Activated naive CD4-positive, alpha-beta T cell treated with anti-CD3 and anti-CD28 coated beads, Interleukin-2, amount 50 U/mL, for 16 hours (primary cell): ENCODE results near the gene LRP1.

Experiments used
- DNase-seq: peaks from one replicate; pipeline ENCODE4 v3.0.0-alpha.2; 2020

LRP1 gene

DNA sequence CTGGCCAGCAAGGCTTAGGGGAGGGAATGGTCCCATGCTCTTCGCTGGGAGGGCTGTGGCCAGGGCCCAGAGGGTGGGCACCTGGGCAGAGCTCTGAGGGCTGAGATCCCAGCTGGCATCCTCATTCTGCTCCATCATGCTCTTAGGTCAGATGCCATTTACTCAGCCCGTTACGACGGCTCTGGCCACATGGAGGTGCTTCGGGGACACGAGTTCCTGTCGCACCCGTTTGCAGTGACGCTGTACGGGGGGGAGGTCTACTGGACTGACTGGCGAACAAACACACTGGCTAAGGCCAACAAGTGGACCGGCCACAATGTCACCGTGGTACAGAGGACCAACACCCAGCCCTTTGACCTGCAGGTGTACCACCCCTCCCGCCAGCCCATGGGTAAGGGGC is 49.9 kb downstream of the LRP1 start:
- DNase-seq = no peak

DNA sequence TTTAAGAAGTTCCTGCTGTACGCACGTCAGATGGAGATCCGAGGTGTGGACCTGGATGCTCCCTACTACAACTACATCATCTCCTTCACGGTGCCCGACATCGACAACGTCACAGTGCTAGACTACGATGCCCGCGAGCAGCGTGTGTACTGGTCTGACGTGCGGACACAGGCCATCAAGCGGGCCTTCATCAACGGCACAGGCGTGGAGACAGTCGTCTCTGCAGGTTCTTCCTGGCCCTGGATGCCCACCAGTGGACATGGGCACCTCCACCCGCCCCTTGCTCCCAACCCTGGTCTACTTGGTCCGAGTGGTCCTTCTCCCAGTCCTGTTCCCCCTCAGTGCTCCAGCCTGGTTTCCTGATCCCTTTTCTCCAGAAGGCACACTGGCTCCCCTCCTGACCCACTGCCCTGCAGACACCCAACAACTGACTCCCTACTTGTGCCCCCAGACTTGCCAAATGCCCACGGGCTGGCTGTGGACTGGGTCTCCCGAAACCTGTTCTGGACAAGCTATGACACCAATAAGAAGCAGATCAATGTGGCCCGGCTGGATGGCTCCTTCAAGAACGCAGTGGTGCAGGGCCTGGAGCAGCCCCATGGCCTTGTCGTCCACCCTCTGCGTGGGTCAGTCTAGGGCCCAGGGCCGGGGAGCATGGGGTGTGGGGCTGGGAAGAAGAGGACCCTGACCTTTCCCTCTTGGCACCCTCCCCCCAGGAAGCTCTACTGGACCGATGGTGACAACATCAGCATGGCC is 51.2 kb downstream of the LRP1 start:
- DNase-seq = no peak

DNA sequence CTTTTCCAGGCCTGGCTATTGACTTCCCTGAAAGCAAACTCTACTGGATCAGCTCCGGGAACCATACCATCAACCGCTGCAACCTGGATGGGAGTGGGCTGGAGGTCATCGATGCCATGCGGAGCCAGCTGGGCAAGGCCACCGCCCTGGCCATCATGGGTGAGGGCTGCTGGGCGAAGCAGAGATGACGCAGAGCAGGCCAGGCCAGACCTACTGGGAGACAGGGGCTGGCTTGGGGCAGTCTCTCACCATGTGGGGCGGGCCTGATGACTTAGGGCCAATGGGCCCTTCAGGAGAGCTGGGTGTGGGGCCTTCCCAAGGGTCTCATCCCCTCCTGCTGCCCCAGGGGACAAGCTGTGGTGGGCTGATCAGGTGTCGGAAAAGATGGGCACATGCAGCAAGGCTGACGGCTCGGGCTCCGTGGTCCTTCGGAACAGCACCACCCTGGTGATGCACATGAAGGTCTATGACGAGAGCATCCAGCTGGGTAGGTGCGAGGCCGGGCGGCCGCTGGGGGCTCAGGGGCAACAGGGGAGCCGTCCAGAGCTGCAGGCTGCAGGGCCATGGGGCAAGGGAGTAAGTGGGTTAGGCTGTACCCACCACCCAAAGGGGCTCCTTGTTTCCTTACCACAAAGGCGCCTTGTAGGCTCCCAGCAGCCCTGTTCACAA is 52.2 kb downstream of the LRP1 start:
- DNase-seq = no peak

DNA sequence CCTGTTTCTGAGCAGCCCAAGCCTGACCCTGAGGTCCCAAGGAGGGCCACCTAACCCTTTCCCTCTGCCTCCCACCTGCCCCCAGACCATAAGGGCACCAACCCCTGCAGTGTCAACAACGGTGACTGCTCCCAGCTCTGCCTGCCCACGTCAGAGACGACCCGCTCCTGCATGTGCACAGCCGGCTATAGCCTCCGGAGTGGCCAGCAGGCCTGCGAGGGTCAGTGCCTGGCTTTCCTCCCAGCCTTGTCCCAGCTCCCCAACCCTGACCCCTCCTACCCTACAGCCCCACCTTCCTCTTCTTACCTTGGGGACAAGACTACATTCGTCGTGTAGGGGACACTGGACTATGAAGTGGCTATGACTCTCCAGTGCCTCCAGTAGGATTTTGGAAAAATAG is 52.8 kb downstream of the LRP1 start:
- DNase-seq = no peak

DNA sequence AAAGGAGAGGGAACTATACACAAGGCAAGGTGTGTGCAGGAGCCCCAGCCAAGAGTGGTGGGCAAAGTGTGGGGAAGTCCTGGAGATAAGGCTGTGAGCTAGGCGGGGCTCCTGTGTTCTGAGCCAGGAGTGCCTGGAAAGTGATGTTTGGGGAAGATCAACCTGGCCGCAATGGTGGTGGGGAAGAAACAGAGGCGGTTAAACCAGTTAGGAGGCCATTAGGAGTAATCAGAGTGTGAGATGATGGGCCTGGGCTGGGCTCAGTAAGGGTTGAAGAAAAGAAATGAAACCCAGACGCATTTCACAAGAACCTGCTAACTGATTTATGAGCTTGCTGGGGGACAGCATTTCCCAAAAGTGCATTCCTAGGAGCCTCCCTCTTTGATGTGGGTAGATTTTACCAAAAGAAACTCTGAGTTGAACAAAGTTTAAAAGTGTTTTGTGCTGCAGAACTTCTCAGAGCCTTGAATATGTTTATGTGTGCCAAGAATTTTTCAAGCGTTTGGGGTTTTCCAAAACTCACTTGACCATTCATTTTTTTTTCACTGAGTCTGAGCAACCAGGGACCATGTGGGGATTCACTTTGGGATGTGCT is 53.4 kb downstream of the LRP1 start:
- no peak for DNase-seq

DNA sequence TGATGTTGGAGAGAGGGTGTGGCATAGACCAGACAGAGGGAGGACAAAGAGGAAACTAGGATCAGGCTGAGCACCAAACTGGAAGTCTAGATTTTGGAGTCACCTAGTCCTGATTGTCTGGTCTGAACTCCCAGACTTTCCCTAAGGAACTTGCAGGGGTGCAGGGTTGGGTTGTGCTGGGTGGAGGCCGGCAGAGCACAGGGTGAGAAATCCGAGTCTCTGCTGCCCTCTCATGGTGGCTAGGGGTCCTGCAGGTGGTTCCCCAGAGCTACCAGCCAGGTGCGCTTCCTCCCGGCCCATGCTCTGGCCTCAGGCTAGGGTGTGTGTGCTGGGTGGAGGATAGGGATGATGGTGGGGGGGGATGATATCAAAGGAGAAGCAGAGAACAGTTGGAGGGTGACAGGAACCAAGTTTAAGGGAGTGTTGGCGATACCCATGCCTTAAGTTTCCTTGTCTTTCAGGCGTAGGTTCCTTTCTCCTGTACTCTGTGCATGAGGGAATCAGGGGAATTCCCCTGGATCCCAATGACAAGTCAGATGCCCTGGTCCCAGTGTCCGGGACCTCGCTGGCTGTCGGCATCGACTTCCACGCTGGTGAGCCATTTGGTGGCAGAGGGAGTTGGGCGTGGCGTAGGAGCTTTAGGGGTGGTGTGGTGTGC is 54.8 kb downstream of the LRP1 start:
- peak; percentile 83 for DNase-seq

DNA sequence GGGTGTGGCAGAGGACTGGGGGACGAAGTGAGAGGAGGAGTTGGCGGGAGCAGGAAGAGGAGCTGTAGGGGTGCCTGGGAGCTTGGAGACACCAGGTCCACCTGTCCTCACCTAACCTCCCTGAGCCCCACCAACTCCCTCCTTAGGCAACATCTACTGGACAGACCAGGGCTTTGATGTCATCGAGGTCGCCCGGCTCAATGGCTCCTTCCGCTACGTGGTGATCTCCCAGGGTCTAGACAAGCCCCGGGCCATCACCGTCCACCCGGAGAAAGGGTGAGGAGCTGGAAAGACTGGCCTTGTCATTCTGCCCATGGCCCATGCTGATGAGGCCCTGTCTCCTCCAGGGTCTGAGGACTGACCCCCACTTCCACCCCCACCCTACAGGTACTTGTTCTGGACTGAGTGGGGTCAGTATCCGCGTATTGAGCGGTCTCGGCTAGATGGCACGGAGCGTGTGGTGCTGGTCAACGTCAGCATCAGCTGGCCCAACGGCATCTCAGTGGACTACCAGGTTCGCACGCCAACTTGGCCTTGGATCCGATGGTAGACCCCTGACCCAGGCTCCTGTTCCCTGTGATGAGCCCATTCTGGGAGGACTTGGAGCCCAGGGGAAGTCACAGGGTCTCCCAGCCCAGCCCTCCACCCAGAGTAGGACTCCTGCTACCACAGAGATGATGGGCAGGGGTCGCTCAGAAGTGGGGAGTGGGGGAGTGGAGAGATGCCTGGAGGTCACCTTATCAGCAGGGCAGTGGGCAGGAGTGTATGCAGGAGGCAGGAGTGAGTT is 55.8 kb downstream of the LRP1 start:
- DNase-seq = no peak

DNA sequence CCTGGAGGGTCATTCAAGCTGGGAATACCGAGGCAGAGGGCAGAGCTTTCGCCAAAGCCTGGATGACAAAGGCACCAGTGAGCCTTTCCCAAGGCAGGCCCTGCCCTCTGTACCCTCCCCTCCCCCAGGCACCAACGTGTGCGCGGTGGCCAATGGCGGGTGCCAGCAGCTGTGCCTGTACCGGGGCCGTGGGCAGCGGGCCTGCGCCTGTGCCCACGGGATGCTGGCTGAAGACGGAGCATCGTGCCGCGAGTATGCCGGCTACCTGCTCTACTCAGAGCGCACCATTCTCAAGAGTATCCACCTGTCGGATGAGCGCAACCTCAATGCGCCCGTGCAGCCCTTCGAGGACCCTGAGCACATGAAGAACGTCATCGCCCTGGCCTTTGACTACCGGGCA is 57.1 kb downstream of the LRP1 start:
- DNase-seq = no peak

DNA sequence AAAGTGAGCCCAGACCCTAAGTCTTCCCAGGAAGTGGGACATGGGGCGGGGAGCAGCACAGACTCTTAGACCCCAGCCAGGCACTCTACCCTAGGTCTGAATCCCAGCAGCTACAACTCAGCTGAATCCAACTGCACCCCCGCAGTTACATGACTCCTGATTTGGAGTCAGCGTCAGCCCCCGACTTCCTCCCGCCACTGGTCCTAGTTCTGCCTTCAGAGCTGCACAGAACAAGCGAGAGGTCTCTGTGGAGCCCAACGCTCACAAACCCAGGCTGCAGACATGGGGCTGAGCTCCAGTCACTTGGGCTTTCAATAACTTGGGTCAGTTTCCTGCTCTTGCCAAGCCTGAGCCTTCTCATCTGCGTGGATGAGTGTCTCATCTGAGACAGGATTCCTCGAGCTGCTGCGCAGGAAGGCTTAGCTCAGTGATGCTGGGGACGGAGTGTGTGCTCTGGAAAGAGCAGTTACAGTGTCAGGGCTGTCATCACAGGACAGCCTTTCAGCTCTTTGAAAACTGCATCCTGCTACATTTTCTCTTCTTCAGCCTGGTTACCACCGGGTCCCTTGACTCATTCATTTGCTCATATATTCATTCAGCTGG is 57.7 kb downstream of the LRP1 start:
- DNase-seq = no peak

DNA sequence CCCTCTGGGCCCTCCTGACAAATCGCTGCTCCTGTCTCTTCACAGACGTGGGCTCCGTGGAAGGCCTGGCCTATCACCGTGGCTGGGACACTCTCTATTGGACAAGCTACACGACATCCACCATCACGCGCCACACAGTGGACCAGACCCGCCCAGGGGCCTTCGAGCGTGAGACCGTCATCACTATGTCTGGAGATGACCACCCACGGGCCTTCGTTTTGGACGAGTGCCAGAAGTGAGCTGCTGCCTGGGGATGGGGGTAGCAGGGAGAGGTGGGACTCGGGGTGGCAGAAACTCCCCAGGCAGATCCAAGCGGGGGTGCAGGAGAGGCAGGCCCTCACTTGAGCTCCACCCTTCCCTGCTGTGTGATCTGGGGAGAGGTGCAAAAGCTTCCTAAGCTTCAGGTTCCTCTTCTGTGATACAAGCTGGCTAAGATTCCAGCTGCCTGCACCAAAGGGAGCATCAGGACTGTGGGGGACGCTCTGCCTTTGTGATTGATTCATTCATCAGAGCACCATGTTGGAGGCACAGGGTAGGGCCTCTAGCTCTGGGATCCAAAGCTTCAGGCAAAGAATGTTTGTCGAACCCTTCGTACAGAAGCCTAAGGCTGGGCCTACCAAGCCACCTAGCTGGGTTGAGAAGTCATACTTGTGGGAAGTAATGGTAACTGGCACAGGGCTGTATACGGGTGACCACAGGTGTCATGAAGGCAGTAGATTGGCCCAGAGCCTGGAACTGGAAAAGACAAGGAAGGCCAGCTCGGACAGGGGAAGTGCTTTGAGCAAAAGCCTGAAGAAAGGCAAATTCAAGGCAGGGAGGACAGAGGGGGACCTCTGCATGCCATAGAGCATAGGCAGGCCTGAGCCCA is 59.2 kb downstream of the LRP1 start:
- DNase-seq = no peak

DNA sequence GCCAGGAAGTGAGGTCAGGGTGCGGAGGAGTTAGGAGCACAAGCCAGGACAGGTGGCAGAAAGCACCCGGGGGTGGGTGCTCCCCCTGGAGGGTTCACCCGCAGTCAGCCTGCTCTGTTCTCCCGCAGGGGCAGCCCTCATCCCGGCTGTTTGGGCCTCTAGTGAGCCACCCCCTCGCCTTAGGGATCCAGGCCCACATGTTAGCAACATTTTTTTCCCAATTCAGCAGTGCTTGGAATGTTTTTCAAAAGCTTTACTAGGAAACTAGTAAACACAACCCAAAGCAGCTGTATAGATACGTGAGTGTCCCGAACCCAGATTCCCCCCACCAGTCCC is 59.8 kb downstream of the LRP1 start:
- no peak for DNase-seq

DNA sequence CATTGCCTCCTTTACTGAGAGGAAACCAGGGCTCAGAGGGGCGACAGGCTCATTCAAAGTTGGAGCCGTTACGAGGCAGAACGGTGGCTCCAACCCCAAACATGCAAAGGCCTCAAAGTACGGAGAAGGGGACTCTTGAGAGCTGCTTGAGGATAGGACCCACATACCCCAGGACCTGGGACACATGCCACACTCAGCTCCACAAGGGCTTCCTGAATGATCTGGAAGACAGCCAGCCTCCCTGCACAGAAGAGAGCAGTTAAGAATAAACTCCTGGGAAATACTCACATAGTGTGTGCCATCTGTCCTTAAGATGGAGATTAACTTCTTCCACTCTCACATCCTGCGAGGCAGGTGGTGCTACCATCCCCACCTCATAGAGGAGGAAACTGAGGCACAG is 61.8 kb downstream of the LRP1 start:
- no peak for DNase-seq

DNA sequence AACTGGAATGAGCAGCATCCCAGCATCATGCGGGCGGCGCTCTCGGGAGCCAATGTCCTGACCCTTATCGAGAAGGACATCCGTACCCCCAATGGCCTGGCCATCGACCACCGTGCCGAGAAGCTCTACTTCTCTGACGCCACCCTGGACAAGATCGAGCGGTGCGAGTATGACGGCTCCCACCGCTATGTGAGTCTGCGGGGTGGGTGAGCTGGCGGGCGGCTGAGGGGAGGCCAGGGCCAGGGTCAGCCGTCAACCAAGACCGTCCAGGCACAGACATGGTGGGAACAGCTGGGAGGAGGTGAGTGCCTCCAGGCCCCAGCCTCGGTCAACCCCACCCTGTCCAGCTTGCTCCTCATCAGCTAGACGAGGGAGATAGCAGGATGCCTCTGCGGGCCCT is 62.5 kb downstream of the LRP1 start:
- no peak for DNase-seq

DNA sequence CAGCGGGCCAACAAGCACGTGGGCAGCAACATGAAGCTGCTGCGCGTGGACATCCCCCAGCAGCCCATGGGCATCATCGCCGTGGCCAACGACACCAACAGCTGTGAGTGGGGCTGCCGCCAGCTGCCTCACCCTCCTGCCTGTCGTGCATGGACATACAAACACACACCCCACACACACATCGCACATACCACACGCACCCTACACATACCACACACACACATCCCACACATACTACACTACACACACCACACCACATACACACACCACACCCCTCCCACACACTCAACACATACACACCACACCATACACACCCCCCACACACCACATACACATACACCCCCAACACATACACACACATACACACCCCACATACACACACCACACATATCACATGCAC is 63.1 kb downstream of the LRP1 start:
- no peak for DNase-seq

DNA sequence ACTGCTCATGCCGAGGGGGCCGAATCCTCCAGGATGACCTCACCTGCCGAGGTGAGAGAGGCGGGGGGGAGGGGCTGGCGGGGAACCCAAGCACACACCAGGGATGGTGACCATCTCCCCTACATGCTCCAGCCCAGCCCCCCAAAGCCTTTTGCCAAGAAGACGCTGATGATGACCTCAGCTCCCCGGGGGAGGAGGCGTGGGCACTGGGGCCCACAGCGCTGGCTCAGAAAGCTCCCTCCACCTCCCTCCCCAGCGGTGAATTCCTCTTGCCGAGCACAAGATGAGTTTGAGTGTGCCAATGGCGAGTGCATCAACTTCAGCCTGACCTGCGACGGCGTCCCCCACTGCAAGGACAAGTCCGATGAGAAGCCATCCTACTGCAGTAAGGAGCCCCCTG is 64.6 kb downstream of the LRP1 start:
- DNase-seq = no peak

DNA sequence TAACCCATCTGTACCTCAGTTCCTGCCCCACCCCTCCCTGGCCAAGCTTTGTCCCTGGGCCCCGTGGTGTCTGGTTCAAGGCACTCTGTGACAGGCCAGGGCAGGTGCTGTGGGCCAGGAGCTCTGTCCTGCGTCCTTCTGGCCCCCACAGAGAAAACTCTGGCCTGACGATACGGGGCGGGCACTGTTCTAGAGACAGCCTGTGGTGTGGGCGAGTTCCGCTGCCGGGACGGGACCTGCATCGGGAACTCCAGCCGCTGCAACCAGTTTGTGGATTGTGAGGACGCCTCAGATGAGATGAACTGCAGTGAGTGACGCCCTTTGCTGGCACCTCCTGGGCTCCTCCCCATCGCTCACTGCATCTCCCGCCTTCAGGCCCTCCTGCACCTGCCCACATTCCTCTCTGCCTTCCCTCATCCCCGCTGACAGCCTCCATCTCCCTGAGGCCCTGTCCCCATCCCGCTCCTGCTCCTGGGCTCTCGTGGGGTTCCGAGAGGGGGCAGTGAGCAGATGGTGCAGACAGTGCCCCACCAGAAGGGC is 65.5 kb downstream of the LRP1 start:
- no peak for DNase-seq

DNA sequence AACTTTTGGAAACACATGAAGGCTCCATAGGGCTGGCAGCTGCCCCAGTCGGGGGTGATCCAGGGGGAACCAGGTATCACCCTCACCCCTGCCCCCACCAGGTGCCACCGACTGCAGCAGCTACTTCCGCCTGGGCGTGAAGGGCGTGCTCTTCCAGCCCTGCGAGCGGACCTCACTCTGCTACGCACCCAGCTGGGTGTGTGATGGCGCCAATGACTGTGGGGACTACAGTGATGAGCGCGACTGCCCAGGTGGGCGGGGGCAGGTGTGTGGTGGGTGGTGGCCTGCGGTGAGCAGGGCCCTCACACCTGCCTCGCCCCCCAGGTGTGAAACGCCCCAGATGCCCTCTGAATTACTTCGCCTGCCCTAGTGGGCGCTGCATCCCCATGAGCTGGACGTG is 66.0 kb downstream of the LRP1 start:
- no peak for DNase-seq

DNA sequence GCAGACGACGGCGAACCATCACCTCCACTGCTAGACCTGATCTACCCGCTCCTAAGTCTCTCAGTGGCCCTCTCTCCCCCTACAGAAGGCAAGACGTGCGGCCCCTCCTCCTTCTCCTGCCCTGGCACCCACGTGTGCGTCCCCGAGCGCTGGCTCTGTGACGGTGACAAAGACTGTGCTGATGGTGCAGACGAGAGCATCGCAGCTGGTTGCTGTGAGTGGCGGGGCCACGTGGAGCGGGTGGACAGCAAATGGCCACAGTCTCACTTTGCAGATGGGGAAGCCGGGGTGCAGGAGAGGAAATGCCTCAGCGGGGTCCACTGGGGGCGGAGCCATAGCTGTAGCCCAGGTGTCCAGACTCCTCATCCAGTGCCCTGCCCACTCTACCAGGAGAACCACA is 66.9 kb downstream of the LRP1 start:
- DNase-seq = no peak

DNA sequence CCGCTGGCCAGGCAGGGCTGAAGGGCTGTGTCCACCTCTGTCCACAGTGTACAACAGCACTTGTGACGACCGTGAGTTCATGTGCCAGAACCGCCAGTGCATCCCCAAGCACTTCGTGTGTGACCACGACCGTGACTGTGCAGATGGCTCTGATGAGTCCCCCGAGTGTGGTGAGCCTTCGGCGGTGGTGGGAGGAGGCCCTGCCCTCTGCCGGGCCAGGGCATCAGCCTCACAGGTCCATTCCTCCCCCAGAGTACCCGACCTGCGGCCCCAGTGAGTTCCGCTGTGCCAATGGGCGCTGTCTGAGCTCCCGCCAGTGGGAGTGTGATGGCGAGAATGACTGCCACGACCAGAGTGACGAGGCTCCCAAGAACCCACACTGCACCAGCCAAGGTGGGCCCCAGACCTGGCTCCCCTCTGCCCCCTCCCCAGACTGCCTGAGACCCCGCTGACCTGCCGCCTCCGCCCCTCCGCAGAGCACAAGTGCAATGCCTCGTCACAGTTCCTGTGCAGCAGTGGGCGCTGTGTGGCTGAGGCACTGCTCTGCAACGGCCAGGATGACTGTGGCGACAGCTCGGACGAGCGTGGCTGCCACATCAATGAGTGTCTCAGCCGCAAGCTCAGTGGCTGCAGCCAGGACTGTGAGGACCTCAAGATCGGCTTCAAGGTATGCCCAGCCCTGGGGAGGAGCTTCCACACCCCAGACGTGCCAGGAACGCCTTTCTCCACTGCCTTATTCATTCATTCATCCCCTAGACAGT is 67.5 kb downstream of the LRP1 start:
- DNase-seq = no peak

DNA sequence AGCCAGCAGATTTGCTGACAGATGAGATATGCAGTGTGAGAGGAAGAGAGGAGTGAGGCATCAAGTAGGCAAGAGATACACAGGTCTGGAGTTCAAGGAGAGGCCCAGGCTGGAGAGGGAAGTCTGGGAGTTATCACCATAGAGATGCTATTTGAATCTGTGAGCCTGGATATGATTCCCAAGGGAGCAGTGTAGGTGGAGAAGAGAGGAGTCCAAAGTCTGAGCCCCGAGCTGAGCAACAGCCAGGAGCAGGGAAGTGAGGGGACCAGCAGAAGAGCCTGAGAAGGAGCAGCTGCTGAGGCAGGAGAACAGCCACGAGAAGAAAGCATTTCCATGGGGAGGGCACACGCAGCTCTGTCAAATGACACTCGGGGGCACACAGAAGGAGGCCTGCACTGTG is 68.2 kb downstream of the LRP1 start:
- no peak for DNase-seq

DNA sequence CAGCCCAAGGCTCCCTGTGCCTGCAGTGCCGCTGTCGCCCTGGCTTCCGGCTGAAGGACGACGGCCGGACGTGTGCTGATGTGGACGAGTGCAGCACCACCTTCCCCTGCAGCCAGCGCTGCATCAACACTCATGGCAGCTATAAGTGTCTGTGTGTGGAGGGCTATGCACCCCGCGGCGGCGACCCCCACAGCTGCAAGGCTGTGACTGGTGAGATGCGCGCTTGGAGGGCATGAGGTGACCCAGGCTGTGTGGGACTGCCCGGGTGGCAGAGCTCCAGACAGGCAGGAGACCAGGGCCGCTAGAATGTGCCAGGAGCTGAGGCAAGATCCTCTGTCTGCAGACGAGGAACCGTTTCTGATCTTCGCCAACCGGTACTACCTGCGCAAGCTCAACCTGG is 68.7 kb downstream of the LRP1 start:
- DNase-seq = no peak
